GM12865 (cell line): ENCODE results near the gene GJC3.

Source experiments
- DNase-seq: peaks from one replicate; pipeline ENCODE4 v3.0.0; 2010; ENCODE audit warnings: low read depth
- H3K4me3 ChIP-seq: 2 replicates; pipeline ENCODE4 v1.5.1; 2011; ENCODE audit warnings: mild to moderate bottlenecking, low read depth, low read length, control low read depth
- TF ChIP-seq, protein P1 (sequence below): IDR thresholded peaks from 2 replicates; pipeline ENCODE4 v1.5.1; 2011; ENCODE audit warnings: low read length, control low read depth, low read depth, inconsistent platforms; ENCODE audit not compliant: insufficient read depth; ENCODE audit errors: missing control alignments

The GJC3 gene

GRCh38 chr7:99901581-99901980 is 27.8 kb downstream of the GJC3 start:
- TF ChIP-seq, protein P1, sequence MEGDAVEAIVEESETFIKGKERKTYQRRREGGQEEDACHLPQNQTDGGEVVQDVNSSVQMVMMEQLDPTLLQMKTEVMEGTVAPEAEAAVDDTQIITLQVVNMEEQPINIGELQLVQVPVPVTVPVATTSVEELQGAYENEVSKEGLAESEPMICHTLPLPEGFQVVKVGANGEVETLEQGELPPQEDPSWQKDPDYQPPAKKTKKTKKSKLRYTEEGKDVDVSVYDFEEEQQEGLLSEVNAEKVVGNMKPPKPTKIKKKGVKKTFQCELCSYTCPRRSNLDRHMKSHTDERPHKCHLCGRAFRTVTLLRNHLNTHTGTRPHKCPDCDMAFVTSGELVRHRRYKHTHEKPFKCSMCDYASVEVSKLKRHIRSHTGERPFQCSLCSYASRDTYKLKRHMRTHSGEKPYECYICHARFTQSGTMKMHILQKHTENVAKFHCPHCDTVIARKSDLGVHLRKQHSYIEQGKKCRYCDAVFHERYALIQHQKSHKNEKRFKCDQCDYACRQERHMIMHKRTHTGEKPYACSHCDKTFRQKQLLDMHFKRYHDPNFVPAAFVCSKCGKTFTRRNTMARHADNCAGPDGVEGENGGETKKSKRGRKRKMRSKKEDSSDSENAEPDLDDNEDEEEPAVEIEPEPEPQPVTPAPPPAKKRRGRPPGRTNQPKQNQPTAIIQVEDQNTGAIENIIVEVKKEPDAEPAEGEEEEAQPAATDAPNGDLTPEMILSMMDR, result no peak
- no peak for DNase-seq
- no peak overlapping the region for H3K4me3 ChIP-seq

DNA sequence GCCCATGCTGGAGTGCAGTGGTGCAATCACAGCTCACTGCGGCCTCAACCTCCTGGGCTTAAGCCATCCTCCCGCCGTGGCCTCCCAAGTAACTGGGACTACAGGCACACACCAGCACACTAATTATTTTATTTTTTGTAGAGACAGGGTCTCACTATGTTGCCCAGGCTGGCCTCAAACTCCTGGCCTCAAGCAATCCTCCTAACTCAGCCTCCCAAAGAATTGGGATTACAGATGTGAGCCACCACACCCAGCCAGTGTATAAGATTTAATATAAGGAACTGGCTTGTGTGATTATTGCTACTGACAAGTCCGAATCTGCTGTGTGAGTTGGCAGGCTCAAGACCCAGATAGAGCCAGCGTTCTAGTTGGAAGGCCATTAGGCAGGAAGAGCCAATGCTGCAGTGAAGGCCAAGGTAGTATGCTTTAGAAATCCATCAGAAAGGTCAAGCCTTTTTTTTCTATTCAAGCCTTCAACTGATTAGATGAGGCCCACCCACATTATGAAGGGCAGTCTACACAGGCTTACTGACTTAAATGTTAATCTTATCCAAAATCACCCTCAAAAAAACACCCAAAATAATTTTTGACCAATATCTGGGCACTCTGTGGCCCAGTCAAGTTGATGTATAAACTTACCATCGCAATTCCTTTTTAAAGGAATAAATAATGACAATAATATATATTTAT is 29.4 kb downstream of the GJC3 start:
- H3K4me3 ChIP-seq, result no peak overlapping the region
- DNase-seq, result no peak
- TF ChIP-seq, protein P1, result no peak

DNA sequence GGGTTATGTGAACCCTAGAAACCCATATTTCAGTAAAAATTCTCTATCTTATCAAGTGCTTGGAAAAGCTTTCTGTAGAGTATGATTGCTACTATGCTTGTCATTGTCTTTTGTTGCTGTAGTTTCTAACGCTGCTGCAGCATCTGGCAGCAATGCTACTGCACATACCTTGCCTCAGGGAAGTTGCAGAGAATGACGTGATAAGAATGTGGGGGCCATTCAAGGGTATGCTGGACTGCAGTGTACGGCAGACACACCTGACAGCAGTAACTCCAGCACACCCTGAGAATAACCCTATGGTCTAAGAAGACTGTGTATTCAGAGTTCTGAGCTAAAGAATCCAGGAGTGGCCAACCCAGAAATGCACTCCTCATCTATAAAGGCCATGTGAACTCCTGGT is 30.6 kb downstream of the GJC3 start:
- TF ChIP-seq, protein P1, result no peak
- no peak for DNase-seq
- no peak overlapping the region for H3K4me3 ChIP-seq

DNA sequence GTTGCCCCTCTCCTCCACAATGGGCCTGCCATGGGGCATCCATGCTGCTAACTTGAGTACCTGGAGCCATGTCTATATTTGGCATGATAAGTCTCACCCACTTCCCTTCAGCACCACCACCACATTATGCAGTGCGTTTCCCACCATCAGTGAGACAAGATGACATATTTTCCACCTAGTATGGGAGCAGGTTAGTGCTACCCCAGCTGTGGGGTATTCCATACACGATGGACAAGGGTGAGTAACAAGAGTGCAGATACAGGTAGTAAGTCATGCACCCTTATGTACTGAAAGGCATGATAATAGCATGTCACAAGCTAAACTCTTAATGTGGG is 31.4 kb downstream of the GJC3 start:
- no peak overlapping the region for H3K4me3 ChIP-seq
- TF ChIP-seq, protein P1, result no peak
- no peak for DNase-seq

- DNase-seq, result no peak
- TF ChIP-seq, protein P1, result no peak
Measured at GRCh38 chr7:99897322-99898022, 31.9 kb downstream of the GJC3 start.

GRCh38 chr7:99894738-99895137 is 34.7 kb downstream of the GJC3 start:
- no peak for DNase-seq
- TF ChIP-seq, protein P1, result no peak
- H3K4me3 ChIP-seq, result no peak overlapping the region

More at GRCh38 chr7:99897322-99898022, 31.9 kb downstream of the GJC3 start:
- no peak overlapping the region for H3K4me3 ChIP-seq
